Measurements from ENCODE around the gene PPIH. TPM values are rescaled to one million over a fixed set of nuclear protein-coding genes. Genes with fewer than 3 reads are reported as not detected.
A peak's percentile ranks its signal among the peaks of the same experiment; 100 is the strongest.
"Not testable (repeated sequence)": the region's sequence is repeated elsewhere in the genome, so short reads cannot be mapped to it uniquely, and the experiment has no call there.

Gene PPIH
- total RNA-seq, 1 donor from 2014 or later = 94.6 TPM

DNA sequence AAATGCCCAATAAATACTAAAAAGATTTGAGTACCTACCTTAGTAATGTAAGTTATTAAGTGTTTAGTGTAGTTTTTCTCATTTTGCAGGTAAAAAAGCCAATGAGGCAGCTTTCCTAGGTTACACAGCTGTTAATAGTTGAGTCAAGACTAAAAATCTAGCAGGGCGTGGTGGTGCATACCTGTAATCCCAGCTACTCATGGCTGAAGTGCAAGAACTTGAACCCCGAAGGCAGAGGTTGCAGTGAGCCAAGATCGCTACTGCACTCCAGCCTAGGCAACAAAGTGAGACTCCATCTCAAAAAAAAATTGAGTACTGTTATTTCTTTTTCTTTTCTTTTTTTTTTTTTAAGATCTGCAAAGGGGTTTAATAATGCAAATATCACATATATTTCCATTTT is 31.7 kb downstream of the PPIH start:
- H3K4me3 Mint-ChIP-seq = no peak overlapping the region
- no peaks in the 10 kb centered on the region for H3K27me3 Mint-ChIP-seq (ENCODE audit: insufficient read depth)
- intact Hi-C loops (cut with micrococcal nuclease) = loop anchor here (1.0 to 2.0 kb wide), 2 partner anchors 9 to 111 kb away; no protein-coding TSS in a partner anchor
- no peak overlapping the region for H3K27ac Mint-ChIP-seq
- peaks cover 34% of the 10 kb centered on the region for H3K36me3 Mint-ChIP-seq (ENCODE audit: low read depth)
- DNase-seq (ENCODE audit: low spot score) = no peak
- no peaks in the 10 kb centered on the region for H3K9me3 Mint-ChIP-seq
- H3K4me1 Mint-ChIP-seq (ENCODE audit: low read depth) = peaks cover 94% of the 10 kb centered on the region

DNA sequence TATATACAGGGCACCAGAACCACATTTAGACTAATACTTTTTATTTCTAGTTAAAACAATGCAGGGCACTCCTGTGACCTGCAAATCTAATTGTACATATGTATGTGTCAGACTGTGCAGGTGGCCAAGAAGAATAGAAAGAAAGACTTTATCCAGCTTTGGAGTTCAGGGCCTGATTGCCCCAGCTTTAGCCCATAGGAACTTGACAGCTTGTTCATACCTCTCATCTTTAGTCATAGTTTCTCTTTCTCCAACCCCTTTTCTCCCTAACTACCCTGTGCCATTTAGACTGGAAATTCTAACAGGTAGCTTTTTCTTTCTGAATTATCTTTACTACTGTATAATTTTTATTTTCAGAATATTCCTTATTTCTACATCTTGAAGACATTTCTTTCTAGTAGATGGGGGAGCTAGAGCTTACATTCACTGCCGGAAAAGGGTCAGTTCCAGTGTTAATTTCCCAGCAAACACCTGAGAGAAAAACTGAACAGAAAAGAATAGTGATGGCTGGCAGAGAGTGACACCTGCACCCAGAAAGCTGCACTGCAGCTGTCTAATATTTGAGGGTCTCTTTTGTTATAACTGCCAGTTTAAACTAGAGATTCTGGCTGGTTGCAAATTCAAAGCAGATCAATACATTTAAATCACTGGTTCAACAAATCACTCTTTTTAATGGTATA is 32.4 kb downstream of the PPIH start:
- no peaks in the 10 kb centered on the region for H3K9me3 Mint-ChIP-seq
- no peaks in the 10 kb centered on the region for H3K27me3 Mint-ChIP-seq (ENCODE audit: insufficient read depth)
- H3K4me3 Mint-ChIP-seq = no peak overlapping the region
- peaks cover 94% of the 10 kb centered on the region for H3K4me1 Mint-ChIP-seq (ENCODE audit: low read depth)
- DNase-seq (ENCODE audit: low spot score) = no peak
- peaks cover 35% of the 10 kb centered on the region for H3K36me3 Mint-ChIP-seq (ENCODE audit: low read depth)
- intact Hi-C loops (cut with micrococcal nuclease) = loop anchor here (2.0 kb wide), 1 partner anchor 112 kb away; no protein-coding TSS in a partner anchor
- H3K27ac Mint-ChIP-seq = peak overlapping the region; percentile 16

DNA sequence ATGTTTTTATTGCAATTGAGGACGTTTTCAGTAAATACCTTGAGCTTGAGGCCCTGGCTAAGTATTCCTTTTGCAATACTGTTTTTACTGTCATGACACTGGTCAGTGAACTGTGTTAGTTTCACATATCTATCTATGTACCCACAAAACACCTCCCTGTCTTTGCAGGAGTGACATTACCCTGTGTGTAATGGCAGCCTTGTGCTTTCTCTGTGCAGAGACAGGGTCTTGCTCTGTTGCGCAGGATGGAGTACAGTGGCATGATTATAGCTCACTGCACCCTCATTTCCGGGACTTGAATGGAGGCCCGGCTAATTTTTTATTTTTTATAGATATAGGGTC is 32.9 kb downstream of the PPIH start:
- intact Hi-C loops (cut with micrococcal nuclease) = loop anchor here (2.0 kb wide), 1 partner anchor 112 kb away; no protein-coding TSS in a partner anchor
- Mint-ChIP-seq H3K9me3 (no peaks in the 10 kb centered on the region), H3K36me3 (ENCODE audit: low read depth) (peaks cover 40% of the 10 kb centered on the region), H3K27ac (no peak overlapping the region), H3K4me3 (no peak overlapping the region), H3K27me3 (ENCODE audit: insufficient read depth) (no peaks in the 10 kb centered on the region), H3K4me1 (ENCODE audit: low read depth) (peaks cover 94% of the 10 kb centered on the region)
- no peak for DNase-seq (ENCODE audit: low spot score)

- intact Hi-C loops (cut with micrococcal nuclease) = no loop called here
- Mint-ChIP-seq H3K27ac (no peak overlapping the region), H3K4me1 (ENCODE audit: low read depth) (peaks cover 87% of the 10 kb centered on the region)
Measured at GRCh38 chr1:42692461-42692860, 34.2 kb downstream of the PPIH start.

DNA sequence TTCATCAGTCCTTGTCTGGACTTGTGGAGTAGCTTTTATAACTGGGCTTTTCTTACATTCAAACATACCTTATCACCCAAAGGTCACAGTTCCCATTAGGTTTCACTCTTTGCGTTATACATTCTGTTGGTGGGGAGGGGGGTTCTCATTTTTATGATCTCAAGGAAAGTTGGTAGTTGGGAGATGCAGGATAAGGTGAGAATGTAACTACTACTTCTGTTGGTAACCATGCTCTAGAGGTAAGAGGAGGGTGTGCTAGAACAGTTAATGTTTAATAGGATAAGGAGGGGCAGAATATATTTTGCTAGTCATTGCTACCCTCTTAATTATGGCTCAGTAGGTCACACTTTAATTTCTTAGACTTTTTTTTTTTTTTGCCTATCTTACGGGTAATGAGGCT is 34.7 kb downstream of the PPIH start:
- DNase-seq (ENCODE audit: low spot score) = no peak
- no peaks in the 10 kb centered on the region for H3K27me3 Mint-ChIP-seq (ENCODE audit: insufficient read depth)
- peaks cover 83% of the 10 kb centered on the region for H3K4me1 Mint-ChIP-seq (ENCODE audit: low read depth)
- no peaks in the 10 kb centered on the region for H3K9me3 Mint-ChIP-seq
- no peak overlapping the region for H3K27ac Mint-ChIP-seq
- H3K4me3 Mint-ChIP-seq = no peak overlapping the region
- intact Hi-C loops (cut with micrococcal nuclease) = no loop called here
- H3K36me3 Mint-ChIP-seq (ENCODE audit: low read depth) = peaks cover 45% of the 10 kb centered on the region

More at GRCh38 chr1:42692461-42692860, 34.2 kb downstream of the PPIH start:
- H3K4me3 Mint-ChIP-seq = no peak overlapping the region
- no peaks in the 10 kb centered on the region for H3K9me3 Mint-ChIP-seq
- no peak for DNase-seq (ENCODE audit: low spot score)
- no peaks in the 10 kb centered on the region for H3K27me3 Mint-ChIP-seq (ENCODE audit: insufficient read depth)
- H3K36me3 Mint-ChIP-seq (ENCODE audit: low read depth) = peaks cover 45% of the 10 kb centered on the region

DNA sequence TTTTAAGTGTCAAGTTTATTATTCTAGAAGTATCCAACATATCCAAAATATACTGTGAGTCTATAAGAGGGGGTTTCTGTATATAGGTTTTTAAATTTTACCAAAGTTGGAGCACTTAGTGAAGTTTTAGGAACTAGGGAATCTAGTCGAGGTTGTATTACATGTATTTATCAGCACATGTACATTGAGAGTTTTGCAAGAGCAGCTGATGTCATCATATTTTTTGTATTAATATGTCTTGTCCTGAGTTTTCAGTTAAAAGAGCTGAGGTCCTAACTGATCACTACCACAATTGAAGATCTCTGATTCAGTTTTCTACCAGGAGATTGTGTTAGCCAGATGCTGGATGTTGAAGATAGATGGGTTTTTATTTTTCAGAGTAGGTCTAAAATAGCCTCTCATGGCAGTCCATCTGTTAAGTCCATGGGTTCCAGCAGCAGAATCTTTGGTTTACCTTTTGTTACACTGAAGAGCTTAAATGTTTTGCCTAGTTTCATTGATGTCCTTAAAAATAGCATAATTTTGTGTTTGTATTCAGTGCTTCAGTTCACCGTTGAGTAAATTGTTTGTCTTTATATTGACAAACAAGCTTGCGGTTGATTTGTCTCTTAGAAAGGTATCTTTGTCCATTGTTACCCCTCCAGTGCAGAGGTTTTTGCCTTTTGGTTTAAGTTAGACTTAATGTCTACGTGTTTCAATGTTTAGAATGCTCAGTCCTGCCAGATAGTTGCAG is 40.0 kb downstream of the PPIH start:
- intact Hi-C loops (cut with micrococcal nuclease) = no loop called here
- no peak for DNase-seq (ENCODE audit: low spot score)
- no peak overlapping the region for H3K27ac Mint-ChIP-seq
- H3K27me3 Mint-ChIP-seq (ENCODE audit: insufficient read depth) = no peaks in the 10 kb centered on the region
- H3K9me3 Mint-ChIP-seq = no peaks in the 10 kb centered on the region
- H3K36me3 Mint-ChIP-seq (ENCODE audit: low read depth) = peaks cover 83% of the 10 kb centered on the region
- H3K4me1 Mint-ChIP-seq (ENCODE audit: low read depth) = peaks cover 51% of the 10 kb centered on the region
- H3K4me3 Mint-ChIP-seq = no peak overlapping the region

DNA sequence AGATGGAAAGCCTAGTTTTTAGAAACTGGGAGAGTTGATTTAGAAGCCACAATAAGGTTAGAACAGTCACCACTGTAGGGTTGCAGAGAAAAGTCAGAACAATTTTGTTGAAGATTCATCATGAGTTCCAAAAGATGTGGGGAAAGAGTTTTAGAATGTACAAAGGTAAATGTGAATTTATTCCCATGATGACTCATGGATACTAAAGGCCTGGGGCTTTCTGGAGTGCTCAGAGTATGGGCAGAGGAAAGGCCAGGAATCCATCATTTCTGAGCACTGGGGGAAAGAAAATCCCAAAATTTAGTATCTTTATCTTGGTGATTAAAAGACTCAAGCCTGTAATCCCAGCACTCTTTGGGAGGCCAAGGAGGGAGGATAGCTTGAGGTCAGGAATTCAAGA is 41.8 kb downstream of the PPIH start:
- Mint-ChIP-seq H3K4me1 (ENCODE audit: low read depth) (peaks cover 35% of the 10 kb centered on the region), H3K27ac (no peak overlapping the region), H3K36me3 (ENCODE audit: low read depth) (peaks cover 87% of the 10 kb centered on the region), H3K9me3 (no peaks in the 10 kb centered on the region), H3K27me3 (ENCODE audit: insufficient read depth) (no peaks in the 10 kb centered on the region), H3K4me3 (no peak overlapping the region)
- DNase-seq (ENCODE audit: low spot score) = no peak
- intact Hi-C loops (cut with micrococcal nuclease) = no loop called here

GRCh38 chr1:42703888-42704464 is 45.8 kb downstream of the PPIH start:
- Mint-ChIP-seq H3K36me3 (ENCODE audit: low read depth) (peaks cover 71% of the 10 kb centered on the region), H3K4me1 (ENCODE audit: low read depth) (peaks cover 13% of the 10 kb centered on the region), H3K27ac (no peak overlapping the region), H3K4me3 (no peak overlapping the region), H3K9me3 (no peaks in the 10 kb centered on the region), H3K27me3 (ENCODE audit: insufficient read depth) (no peaks in the 10 kb centered on the region)
- DNase-seq (ENCODE audit: low spot score) = no peak
- intact Hi-C loops (cut with micrococcal nuclease) = no loop called here

DNA sequence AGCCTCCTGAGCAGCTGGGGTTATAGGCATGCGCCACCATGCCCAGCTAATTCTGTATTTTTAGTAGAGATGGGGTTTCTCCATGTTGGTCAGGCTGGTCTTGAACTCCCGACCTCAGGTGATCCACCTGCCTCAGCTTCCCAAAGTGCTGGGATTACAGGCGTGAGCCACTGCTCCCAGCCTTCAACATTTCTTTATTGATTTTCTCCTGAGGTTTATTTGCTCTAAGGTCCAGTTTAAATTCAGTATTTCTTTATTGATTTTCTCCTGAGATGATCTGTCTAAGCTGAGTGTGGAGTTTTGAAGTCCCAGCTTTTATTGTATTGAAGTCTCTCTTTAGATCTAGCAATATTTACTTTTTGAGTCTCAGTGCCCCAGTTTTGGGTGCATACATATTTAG is 54.6 kb downstream of the PPIH start:
- H3K4me1 Mint-ChIP-seq (ENCODE audit: low read depth); DNase-seq (ENCODE audit: low spot score); H3K27me3 Mint-ChIP-seq (ENCODE audit: insufficient read depth); H3K27ac Mint-ChIP-seq; H3K4me3 Mint-ChIP-seq; intact Hi-C loops (cut with micrococcal nuclease): not testable (repeated sequence)
- Mint-ChIP-seq H3K9me3 (peaks cover 38% of the 10 kb centered on the region), H3K36me3 (ENCODE audit: low read depth) (peaks cover 68% of the 10 kb centered on the region)

DNA sequence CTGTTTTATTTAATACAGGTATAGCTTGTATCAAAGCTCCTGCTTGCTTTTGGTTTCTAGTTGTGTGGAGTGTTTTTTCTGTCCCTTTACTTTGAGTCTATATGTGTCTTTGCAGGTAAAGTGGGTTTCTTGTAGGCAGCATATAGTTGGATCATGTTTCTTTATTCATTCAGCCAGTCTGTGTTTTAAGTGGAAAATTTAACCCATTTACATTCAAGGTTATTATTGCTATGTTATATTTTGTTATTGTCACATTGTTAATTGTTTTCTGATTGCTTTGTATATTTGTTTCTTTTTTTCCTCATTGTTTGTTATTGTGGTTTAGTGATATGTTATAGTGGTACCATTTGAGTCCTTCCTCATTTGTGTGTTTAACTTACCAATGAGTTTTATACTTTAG is 55.1 kb downstream of the PPIH start:
- H3K9me3 Mint-ChIP-seq = peaks cover 38% of the 10 kb centered on the region
- H3K4me3 Mint-ChIP-seq = no peak overlapping the region
- no peaks in the 10 kb centered on the region for H3K27me3 Mint-ChIP-seq (ENCODE audit: insufficient read depth)
- intact Hi-C loops (cut with micrococcal nuclease) = no loop called here
- H3K4me1 Mint-ChIP-seq (ENCODE audit: low read depth) = no peaks in the 10 kb centered on the region
- peaks cover 66% of the 10 kb centered on the region for H3K36me3 Mint-ChIP-seq (ENCODE audit: low read depth)
- DNase-seq (ENCODE audit: low spot score) = no peak
- H3K27ac Mint-ChIP-seq = no peak overlapping the region

GRCh38 chr1:42714441-42714840 is 56.2 kb downstream of the PPIH start:
- intact Hi-C loops (cut with micrococcal nuclease) = not testable (repeated sequence)
- peaks cover 36% of the 10 kb centered on the region for H3K9me3 Mint-ChIP-seq

GRCh38 chr1:42720868-42721267 is 62.6 kb downstream of the PPIH start:
- Mint-ChIP-seq H3K27me3 (ENCODE audit: insufficient read depth) (no peaks in the 10 kb centered on the region), H3K4me3 (no peak overlapping the region), H3K27ac (no peak overlapping the region), H3K4me1 (ENCODE audit: low read depth) (peaks cover 6% of the 10 kb centered on the region), H3K36me3 (ENCODE audit: low read depth) (peaks cover 22% of the 10 kb centered on the region), H3K9me3 (peaks cover 4% of the 10 kb centered on the region)
- intact Hi-C loops (cut with micrococcal nuclease) = no loop called here
- DNase-seq (ENCODE audit: low spot score) = no peak

More at GRCh38 chr1:42714441-42714840, 56.2 kb downstream of the PPIH start:
- H3K4me1 Mint-ChIP-seq (ENCODE audit: low read depth); H3K4me3 Mint-ChIP-seq; DNase-seq (ENCODE audit: low spot score); H3K27me3 Mint-ChIP-seq (ENCODE audit: insufficient read depth); H3K27ac Mint-ChIP-seq: not testable (repeated sequence)
- H3K36me3 Mint-ChIP-seq (ENCODE audit: low read depth) = peaks cover 62% of the 10 kb centered on the region

DNA sequence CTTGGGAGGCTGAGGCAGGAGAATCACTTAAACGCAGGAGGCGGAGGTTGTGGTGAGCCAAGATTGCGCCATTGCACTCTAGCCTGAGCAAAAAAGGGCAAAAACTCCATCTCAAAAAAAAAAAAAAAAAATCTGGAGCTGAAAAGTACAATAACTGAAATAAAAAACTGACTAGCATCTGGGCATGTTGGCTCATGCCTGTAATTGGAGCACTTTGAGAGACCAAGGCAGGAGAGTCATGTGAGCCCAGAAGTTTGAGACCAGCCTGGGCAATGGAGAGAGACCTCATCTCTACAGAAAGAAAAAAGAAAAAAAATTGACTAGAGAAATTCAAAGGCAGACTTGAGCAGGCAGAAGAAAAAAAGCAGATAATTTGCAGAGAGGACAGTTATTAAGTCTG is 63.7 kb downstream of the PPIH start:
- Mint-ChIP-seq H3K9me3 (no peaks in the 10 kb centered on the region), H3K4me1 (ENCODE audit: low read depth) (peaks cover 6% of the 10 kb centered on the region), H3K27ac (no peak overlapping the region), H3K27me3 (ENCODE audit: insufficient read depth) (no peaks in the 10 kb centered on the region), H3K36me3 (ENCODE audit: low read depth) (peaks cover 14% of the 10 kb centered on the region), H3K4me3 (no peak overlapping the region)
- intact Hi-C loops (cut with micrococcal nuclease) = no loop called here
- no peak for DNase-seq (ENCODE audit: low spot score)
